GM12878 (cell line): ENCODE data around the gene CAMTA2.

Experiments
- CTCF ChIP-seq, 3 experiments: IDR thresholded peaks in 2 of 3; conservative IDR thresholded peaks in 1 of 3; 2 replicates each; pipeline ENCODE4 v1.5.1; 2011; ENCODE audit warnings: low read depth in 3 of 3, low read length in 3 of 3, mild to moderate bottlenecking in 3 of 3, control low read depth in 2 of 3, moderate library complexity in 2 of 3, inconsistent platforms in 1 of 3, mixed read lengths in 1 of 3; ENCODE audit not compliant: control insufficient read depth in 2 of 3, insufficient read depth in 1 of 3; ENCODE audit errors: extremely low read depth in 1 of 3
- EZH2 ChIP-seq: IDR thresholded peaks from 2 replicates; pipeline ENCODE4 v1.6.1; 2012; ENCODE audit warnings: low read depth, mild to moderate bottlenecking, control low read depth, inconsistent platforms, low read length, borderline replicate concordance; ENCODE audit not compliant: control insufficient read depth
- RFX5 ChIP-seq: IDR thresholded peaks from 2 replicates; pipeline ENCODE4 v1.6.1; 2011; ENCODE audit warnings: low read depth, low read length, improper control_type of control experiment
- TF ChIP-seq, protein P1 (sequence below): IDR thresholded peaks from 2 replicates; pipeline ENCODE4 v1.6.1; 2011; ENCODE audit warnings: low read depth, low read length, improper control_type of control experiment, borderline replicate concordance

- TF ChIP-seq CTCF (IDR thresholded peaks at IDR 0.05 in 2 of 3, conservative IDR thresholded peaks at IDR 0.05 in 1 of 3; ENCODE audit: control insufficient read depth in 2 of 3, extremely low read depth in 1 of 3, insufficient read depth in 1 of 3, low read depth in 3 of 3, low read length in 3 of 3) (no peak), RFX5 (no peak), EZH2 (no peak)
- TF ChIP-seq, protein P1, sequence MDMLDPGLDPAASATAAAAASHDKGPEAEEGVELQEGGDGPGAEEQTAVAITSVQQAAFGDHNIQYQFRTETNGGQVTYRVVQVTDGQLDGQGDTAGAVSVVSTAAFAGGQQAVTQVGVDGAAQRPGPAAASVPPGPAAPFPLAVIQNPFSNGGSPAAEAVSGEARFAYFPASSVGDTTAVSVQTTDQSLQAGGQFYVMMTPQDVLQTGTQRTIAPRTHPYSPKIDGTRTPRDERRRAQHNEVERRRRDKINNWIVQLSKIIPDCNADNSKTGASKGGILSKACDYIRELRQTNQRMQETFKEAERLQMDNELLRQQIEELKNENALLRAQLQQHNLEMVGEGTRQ = no peak
These were observed 58.6 kb downstream of the CAMTA2 start for GRCh38 chr17:4928881-4929280.
